COLO829 (cell line): ENCODE measurements around the gene TPH2.

Source experiments
- DNase-seq: peaks from one replicate; pipeline ENCODE4 v3.0.0; 2012; ENCODE audit warnings: low spot score

The TPH2 gene

GRCh38 chr12:71938728-71939385 lies at the start of gene TPH2:
TPH2 (plus strand) TSS chr12:71938845; CDS start chr12:71938987, 142 bp downstream.
- DNase-seq = peak; percentile 51

GRCh38 chr12:71890475-71890874 lies 48.2 kb upstream of the TPH2 start:
- no peak for DNase-seq

- no peak for DNase-seq
Observed at GRCh38 chr12:71892059-71892458, 46.6 kb upstream of the TPH2 start.

GRCh38 chr12:71896205-71896882 lies 42.3 kb upstream of the TPH2 start:
- DNase-seq = no peak

GRCh38 chr12:71900091-71900490 lies 38.6 kb upstream of the TPH2 start:
- peak; percentile 11 for DNase-seq

- DNase-seq = no peak
Observed at GRCh38 chr12:71904629-71905028, 34.0 kb upstream of the TPH2 start.

- no peak for DNase-seq
Observed at GRCh38 chr12:71935594-71935993, 3.1 kb upstream of the TPH2 start.

- no peak for DNase-seq
Observed at GRCh38 chr12:71940068-71940467, 1.4 kb downstream of the TPH2 start.

GRCh38 chr12:71941174-71941573 lies 2.5 kb downstream of the TPH2 start:
- no peak for DNase-seq

GRCh38 chr12:71942259-71942658 lies 3.6 kb downstream of the TPH2 start:
- DNase-seq = no peak

GRCh38 chr12:71942703-71943102 lies 4.1 kb downstream of the TPH2 start:
- no peak for DNase-seq

- DNase-seq = no peak
Observed at GRCh38 chr12:71945121-71945520, 6.5 kb downstream of the TPH2 start.

GRCh38 chr12:71945883-71946282 lies 7.2 kb downstream of the TPH2 start:
- DNase-seq = no peak

- DNase-seq = no peak
Observed at GRCh38 chr12:71947645-71948105, 9.0 kb downstream of the TPH2 start.

GRCh38 chr12:71948390-71948789 lies 9.7 kb downstream of the TPH2 start:
- DNase-seq = no peak

GRCh38 chr12:71949646-71950045 lies 11.0 kb downstream of the TPH2 start:
- no peak for DNase-seq

GRCh38 chr12:71950404-71950803 lies 11.8 kb downstream of the TPH2 start:
- no peak for DNase-seq

GRCh38 chr12:71950819-71951218 lies 12.2 kb downstream of the TPH2 start:
- no peak for DNase-seq

- no peak for DNase-seq
Observed at GRCh38 chr12:71954083-71954778, 15.6 kb downstream of the TPH2 start.

GRCh38 chr12:71954861-71955260 lies 16.2 kb downstream of the TPH2 start:
- DNase-seq = no peak

- DNase-seq = no peak
Observed at GRCh38 chr12:71955970-71956369, 17.3 kb downstream of the TPH2 start.

GRCh38 chr12:71958056-71958455 lies 19.4 kb downstream of the TPH2 start:
- DNase-seq = no peak

- DNase-seq = no peak
Observed at GRCh38 chr12:71958457-71958856, 19.8 kb downstream of the TPH2 start.
